Measurements from ENCODE around the gene CACNB3.

GRCh38 chr12:48819986-48820725 is 1.9 kb downstream of the CACNB3 start:
- TF ChIP-seq CTCF (IDR thresholded peaks at IDR 0.05) (no peak), POLR2A (IDR thresholded peaks at IDR 0.05) (no peak), POLR2AphosphoS5 (IDR thresholded peaks at IDR 0.05) (no peak), EP300 (IDR thresholded peaks at IDR 0.05) (no peak)
